COLO829 (cell line): Measurements from ENCODE around the gene ZFHX2.

Experiments used
- DNase-seq: peaks from one replicate; pipeline ENCODE4 v3.0.0; 2012; ENCODE audit warnings: low spot score

The ZFHX2 gene

DNA sequence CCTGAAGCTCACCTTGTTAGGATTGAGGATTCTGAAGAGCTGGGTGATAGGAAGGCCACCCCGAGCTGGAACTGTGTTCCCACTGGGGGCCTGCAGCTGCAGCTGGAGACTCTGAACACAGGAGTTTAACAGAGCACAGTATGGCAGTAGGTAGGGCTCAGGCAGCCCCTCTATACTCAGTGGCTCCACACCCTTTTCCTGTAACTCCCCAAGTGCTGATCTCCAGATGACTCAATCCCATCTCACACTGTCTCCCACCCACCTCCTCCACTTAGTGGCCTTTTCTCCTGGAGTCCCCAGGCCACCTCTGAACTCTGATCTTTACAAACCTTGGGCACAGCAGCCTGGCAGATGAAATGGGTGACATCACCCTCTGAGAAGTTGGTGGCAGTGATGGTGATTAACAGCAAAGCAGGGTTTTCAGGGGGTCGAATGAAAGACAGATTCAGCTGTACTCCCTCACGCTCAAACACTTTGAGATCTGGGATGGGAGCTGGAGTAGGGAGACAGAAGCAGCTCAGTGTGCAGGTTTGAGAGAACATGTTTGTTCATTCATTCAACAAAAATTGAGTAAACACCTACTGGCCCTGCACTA is 8.5 kb upstream of the ZFHX2 start:
- no peak for DNase-seq

DNA sequence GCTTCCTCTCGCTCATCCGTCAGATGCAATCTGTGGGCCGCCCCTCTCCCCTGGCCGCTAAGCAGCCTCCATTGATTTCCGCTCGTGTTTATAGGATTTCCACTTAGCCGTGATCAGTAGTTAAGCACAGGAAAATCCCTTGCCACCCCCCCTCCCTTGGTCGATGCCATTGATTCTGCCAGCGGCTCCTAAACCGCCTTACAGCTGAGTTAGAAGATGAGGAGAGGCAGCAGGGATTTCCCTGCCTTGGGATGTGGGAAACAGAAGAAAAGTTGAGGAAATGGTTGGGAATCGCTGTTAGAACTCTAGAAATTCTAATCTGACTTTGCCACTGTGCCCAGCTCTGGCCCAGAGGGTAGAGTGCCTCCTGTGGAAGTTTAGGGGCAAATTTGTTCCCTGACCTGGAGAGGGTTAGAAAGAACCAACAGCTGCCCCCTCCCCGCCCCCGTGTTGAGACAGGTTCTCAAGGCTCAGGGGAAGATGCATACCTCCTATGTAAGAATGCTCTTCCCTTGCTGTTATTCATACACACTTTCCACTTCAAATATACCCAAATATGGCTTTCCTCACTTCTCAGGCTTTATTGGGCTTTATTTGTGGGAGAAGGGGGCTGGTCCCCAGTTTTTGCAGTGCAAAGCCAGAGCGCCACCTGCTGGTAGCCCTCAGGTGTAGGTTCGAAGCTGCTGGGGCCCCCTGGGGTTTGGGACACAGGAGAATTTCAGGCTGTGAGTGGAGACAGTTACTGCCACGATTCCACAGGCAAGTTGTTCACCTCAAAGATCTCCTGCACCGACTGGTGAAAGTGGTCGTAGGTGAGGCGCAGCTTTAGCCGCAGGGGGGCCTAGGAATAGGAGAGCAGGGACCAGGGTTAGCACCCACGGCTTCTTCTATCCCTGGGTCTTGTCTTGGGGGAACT is 7.7 kb upstream of the ZFHX2 start:
- DNase-seq, result no peak

DNA sequence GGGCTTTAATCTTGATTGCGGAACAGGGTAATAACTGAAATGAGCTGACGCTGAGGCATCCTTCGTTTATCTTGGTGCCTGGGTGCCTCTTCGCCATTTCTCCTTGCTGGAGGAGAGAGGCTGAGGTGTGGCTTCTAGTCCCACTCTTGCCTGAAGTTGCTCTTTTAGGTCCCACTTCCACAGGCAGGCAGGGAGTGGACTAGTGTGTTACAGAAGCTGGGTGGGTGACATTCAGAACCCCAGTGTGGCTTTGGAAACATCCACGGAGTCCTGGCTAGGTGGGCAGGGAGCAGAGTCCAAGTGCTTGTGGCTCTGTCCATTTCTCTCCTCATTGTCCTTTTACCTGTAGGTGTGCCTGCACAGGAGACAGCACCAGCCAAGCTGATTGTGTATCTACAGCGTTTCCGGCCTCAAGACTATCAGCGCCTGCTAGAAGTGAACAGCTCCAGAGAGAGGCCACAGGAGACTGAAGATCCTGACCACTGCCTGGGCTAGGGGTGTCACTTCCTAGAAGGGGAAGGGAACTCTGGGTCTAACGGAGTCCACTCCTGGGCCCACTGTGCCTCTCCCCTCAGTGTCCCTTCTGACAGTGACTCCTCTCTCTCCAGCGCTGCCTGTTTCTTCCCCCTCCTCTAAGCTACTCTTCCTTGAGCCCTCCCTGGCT is 6.9 kb upstream of the ZFHX2 start:
- DNase-seq, result no peak

DNA sequence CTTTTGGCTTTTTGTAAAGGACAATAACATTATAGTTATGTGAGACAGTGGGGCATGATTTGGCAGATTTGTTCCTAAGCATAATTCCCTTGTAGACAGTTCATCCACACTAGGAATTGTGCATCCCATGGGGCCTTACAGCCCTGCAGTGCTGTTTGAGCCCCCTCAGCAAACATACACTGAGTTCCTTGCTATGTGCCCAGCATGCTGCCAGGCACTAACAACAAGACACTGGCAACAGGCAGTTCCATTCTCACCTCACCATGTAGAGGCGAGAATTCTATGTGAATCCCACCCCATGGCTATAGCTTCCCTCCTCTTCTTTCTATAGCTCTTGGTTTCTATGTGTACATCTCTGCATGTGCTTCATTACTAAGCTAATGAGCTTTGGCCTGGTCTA is 6.4 kb upstream of the ZFHX2 start:
- DNase-seq, result no peak

DNA sequence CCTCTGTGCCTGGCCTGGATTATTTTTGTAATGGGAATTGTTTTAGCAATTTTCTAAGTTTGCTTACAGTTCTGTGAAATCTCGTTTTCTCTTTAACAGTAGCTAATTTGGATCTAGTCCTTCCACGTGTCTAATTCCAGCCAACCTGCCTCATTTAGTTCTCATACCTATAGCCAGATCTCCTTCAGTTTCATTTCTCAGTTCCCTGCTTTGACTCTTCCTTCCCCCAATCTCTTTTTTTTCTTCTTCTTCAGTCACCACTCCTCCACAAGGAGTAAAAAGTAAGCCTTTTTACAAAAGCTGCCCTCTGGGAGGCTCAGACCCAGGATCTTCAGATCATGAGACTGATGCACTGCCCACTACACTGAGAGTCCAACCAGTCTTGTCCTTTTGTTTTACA is 6.0 kb upstream of the ZFHX2 start:
- no peak for DNase-seq

DNA sequence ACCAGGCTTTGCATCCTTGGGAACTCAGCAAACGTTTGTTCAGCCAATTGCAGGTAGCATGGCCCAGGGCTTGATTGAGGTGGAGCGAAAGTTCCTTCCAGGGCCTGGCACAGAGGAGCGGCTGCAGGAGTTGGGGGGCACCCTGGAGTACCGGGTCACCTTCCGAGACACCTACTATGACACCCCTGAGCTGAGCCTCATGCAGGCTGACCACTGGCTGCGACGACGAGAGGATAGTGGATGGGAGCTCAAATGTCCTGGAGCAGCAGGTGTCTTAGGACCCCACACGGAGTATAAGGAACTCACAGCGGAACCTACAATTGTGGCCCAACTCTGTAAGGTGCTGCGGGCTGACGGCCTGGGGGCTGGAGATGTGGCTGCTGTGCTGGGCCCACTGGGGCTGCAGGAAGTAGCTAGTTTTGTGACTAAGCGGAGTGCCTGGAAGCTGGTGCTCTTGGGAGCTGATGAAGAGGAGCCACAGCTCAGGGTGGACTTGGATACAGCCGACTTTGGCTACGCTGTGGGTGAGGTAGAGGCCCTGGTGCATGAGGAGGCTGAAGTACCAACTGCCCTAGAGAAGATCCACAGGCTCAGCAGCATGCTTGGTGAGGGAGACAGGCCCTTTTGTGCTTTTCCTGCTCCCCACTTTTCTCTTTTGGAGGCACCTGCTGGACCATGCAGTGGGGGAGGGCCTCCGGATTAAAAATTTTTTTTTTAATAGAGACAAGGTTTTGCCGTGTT is 5.3 kb upstream of the ZFHX2 start:
- DNase-seq, result no peak

DNA sequence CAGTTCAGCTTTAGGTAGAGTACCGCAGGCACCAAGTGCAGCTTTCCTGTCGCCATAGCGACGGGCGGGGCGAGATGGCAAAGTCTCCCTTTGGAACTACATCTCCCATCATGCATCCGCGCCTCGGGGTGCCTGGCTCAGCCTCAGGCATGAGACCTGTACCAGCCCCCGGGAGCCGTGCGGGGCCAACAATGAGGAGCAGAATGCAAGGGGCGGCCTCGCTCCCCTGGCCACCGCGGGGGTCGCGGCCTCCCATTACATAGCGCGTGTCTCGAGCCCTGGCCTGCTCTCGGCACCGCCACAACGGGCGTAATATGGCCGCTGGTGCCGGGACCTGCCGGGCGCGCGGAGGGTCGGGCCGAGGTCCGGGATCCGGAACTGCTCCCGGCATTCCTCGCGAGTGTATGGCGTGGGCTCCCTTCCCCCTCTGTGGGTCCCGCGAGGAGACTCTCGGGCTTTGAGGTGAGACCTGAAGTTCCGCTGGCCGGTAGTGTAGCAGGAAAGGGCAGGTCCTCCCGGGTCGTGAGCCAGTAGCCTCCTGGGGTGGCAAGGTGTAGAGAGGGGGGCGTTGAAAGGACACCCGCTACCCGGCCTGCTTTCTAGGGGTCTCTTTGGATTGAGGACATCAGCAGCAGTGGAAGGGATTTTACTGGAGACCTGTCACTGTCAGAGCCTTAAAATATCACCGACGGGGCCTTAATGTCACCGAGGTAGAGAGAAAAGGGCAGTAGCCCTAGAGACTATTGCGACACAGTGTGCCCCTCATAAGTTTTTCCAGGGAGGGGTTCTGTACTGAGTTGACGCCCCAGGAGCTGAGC is 4.5 kb upstream of the ZFHX2 start, which contains the start of gene THTPA:
Gene THTPA (plus strand): TSS at position 390 of the 818 bp plus-strand sequence. CDS start 487 bp downstream, outside the sequence.
- DNase-seq, result peak; percentile 92

DNA sequence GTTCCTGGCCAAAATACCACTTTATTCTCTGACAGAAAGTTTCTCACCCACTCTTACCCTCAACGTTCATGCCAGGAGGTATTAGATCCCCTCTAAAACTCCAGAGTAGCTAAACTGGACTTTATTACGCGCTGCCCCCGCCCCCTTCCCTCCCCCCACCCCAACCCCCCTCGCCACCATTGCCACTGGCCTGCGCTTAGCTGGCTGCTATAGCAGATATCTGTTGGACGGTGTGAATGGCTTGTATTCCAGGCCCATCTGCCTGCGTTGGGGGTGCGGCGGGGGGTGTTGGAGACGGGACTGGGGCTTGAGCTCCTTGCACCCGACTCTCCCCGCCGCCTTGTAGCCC is 3.9 kb upstream of the ZFHX2 start:
- no peak for DNase-seq

DNA sequence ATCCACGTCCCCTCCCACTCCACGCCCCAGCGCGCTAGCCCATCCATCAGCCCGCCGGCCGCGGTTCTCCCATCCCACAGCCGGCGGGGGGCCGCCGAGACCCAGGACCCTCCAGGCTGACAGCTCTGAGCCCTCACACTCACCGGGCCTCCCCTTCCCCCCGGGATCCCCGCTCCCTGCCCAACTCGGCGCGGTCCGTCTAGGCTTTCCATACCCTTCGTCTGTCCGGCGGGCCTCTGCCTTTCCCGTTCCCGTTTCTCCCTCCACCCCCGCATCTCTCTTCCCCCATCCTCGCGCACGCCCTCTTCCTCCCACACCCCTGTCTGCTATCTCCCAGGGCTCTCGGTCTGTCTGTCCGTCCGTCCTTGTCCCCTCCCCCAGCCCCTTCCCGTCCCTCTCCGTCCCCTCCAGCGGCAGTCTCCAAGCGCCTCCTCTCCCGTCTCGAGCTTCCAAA is 726 bp downstream of the ZFHX2 start:
- no peak for DNase-seq

DNA sequence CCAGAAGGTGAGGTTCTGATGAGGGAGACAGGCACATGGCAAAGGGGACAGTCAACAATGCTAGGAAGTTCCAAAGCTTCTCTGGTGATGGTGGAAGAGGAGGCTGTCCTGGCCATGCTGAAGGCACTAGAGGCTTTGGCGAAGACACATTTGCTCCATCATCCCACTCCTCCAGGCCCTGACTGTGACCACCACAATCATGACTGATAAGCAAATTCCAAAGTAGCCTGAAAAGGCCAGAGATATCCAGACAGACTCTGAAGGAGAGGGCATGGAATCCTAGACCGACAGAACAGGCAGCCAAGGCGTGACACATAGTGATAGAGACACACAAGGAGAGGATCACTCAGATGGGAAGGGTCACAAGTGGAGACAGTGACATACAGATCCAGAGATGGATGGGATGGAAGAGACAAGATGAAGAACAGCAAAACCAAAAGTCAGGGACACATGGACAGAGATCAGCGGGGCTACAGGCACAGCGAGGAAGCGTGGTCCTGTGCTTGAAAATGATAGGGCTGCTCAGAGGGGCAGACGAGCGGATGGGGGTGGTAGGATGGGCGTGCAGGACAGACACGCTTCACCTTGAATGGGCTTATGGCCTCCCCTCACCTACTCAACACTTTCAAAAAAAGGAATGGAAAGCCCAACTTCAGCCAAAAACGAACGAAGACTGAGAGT is 1.3 kb downstream of the ZFHX2 start:
- no peak for DNase-seq

DNA sequence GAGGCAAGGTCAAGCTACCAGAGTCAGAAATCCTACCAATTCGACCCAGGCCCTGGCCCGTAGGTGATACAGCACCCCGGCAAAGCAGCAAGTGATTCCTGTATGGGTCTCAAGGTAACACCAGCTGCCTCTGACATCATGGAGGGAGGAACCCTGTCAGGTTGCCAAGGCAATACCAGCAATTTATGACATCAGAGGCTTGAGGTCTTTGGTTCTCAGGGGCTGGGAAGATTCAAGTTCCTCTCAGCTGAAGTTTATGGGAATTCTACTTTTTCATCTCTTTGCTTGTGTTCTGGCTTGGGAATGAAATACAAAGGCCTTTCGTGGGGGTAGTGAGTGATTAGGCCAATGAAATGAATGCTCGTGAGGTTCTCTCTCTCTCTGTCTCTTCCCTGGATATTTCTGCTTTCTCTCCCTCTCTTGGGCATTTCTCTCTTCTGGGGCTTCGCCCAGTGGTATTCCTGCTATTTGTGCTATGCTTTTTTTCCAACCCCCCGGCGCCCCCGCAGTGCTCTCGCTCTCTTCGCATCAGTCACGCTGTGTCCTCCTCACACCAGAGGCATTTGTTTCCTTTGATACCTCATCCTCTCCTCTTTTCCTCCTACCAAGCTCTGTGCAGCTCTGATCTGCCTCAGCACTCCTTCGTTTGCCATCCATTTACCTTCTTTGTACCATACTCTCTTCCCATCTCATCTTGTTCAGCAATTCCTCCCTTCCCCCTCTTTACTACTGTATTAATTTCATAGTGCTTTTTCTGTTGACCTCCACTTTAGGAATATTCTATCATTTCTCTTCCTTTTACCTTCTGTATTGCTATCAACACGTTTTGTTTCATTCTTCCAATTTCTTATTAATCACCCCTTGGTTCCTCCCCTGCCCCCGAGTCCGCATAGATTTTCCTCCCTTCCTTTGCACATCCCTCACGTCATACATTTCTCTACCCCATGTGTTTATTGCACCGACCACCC is 2.9 kb downstream of the ZFHX2 start:
- no peak for DNase-seq

DNA sequence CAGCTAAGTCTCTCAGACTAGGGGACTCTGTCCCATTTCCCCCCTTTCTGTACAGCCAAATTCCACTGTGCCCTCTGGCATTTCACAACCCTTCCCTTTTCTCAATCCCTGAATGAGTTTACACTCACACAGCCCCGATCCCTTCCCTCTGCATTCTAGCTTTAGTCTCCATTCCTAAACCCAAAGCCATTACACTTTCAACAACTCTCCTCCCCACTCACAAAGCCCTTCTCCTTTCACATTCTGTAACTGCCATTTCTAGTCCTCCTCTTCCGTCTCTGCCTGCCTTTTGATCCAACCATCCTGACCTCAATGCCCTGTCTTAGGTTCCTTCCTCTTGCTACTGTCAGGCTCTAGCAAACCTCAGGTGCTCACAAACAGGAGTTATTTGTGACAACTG is 3.6 kb downstream of the ZFHX2 start:
- no peak for DNase-seq

DNA sequence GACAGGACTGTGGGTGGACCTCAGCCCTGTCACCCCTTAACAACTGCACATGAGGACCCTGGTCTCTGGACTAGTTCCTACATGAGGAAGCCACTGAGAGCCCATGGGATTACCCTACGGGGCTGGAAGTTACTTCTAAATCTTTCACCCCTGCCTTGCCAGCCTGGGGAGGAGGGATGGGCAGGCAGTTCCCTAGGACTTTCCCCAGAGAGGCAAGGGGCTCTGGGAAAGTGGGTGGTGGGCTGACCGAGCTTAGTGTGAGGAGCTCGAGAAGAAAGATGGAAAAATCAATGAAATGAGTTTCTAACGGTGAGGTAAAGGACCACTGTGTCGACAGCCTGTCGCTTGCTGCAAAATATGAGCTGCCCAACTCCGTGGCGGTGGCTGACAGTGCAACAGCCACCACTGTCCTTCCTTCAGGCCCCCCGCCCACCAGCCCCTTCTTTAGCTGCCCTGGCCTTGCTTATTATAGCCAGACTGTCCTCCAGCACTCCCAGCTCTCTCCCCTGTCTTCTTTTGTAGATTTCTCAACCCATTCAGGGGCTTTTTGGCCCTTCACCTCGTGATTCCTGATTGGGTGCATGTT is 5.0 kb downstream of the ZFHX2 start:
- no peak for DNase-seq

DNA sequence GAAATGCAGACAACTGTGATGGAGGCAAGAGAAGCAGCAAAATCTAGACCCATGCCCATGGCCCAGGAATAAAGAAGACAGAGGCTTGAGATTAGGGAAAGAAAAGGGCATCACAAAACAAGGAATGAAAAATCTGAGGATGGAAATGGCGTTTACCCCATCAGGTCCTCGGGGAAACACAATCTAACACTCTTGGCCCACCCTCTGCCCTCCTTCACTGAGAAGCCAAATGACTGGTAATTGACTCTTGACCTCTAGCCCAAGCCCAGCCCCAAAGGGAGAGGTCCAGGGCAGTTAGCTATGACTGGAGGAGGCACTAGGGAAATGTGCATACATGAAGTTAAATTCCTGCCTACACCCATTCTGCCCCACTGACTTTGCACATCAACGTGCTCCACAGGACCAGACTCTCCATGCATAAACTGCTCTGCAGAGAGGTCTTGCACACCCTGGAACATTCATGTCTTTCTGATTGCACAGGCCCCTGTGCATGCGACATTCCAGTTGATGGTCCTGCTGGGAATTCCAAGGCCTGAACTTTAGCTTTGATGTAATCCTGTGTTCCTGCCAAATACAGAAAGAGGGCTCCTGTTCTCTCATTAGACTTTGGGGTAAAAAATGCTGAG is 5.7 kb downstream of the ZFHX2 start:
- DNase-seq, result no peak

DNA sequence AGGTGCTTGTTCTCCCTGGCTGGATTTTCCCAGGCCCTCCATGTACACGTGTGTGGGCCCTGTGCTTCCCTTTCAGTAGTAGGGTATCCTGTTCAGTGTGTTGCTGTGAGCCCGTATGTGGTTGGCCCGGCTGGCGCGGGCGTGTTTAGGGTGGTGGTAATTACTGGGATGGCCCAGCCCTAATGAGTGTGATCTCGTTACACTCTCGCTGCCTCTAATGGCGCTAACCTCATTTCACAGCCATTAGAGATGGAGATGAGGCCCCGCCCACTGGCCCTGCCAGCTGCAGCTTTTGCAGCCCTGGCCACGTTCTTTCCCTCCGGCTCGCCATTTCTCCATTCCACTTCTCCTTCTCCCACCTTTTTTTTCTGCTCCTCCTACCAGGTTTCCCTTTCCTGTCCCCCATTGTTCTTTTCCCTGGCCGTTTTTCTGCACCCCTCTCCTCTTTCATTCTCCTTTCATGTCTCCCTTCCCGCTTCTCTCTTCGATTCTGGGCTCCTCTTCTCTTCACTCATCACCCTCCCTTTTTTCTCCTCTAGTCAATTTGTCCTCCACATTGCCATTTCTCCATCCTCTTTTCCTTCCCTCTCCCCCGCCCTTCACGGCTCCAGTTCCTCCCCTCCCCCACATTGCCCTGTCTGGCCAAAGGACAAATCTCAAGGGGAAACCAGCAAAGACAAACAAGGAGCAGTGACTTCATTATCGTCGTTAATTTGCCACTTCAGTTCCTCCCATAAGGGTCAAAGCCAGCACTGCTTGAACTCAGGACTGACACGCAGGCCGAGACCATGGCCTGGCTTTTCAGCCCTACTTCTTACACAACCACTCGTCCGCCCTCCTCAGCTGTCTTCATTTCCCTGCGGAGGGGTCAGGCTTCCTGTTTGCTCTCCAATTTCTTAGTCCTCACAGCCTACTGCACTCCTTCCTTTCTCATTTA is 6.8 kb downstream of the ZFHX2 start:
- no peak for DNase-seq

DNA sequence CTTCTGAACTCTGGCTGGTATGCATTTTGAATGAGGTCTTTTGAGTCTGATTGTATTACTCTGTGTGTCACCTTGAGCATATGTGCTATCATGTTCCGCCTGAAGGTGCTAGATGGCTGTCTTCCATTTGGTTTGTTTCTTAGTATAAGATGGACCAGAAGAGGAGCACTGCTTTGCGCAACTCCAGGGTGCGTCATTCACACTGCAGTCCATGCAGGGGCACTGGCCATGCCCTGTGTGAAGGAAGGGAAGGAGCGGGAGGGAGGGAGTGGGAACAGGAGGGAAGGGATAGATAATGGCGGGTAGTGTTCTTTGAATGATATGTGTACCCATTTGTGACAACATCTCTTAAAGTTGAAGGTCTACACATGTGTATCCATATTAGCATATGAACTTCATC is 8.2 kb downstream of the ZFHX2 start:
- DNase-seq, result no peak

DNA sequence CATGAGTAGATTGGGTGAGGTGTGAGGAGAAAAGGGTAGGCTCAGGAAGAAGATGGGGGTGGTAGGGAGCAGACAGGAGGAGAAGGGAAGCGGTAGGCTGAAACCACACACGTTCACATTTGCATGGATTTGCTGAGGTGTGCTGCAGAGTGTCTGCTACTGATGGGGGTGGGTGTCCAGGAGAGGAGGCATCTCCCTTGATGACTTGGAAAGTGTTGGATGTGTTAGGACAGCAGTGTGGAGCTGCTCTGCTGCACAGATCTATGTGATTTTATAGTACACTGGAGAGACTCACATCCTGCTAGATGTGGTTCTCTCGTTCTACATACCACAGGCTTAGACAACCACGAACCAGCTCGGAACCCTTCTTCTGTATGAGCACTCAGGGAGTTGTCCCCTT is 9.3 kb downstream of the ZFHX2 start:
- no peak for DNase-seq

DNA sequence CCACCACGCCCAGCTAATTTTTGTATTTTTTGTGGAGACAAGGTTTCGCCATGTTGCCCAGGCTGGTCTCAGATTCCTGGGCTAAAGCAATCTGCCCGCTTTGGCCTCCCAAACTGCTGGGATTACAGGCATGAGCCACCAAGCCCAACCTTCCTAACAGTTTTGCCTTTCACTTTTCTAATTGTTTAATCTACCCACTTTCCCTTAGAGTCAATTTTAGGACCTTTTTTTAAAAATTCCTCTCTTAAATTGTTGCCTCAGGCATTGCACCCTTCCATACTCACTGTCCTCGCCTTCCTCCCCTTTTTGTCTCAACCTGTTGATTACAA is 11.5 kb downstream of the ZFHX2 start:
- DNase-seq, result no peak
